DOHH2 (cell line): Measurements from ENCODE around the gene SUSD4.

ENCODE experiments used
- CTCF ChIP-seq: fragments of 200-600 bp; sonication (generic); IDR thresholded peaks from one replicate; pipeline ENCODE4 v1.5.1; 2014; ENCODE audit warnings: antibody characterized with exemption, mild to moderate bottlenecking, low read depth, low read length; ENCODE audit not compliant: poor library complexity, severe bottlenecking
- EZH2phosphoT487 ChIP-seq: fragments of 200-600 bp; sonication (generic); IDR thresholded peaks from 2 replicates; pipeline ENCODE4 v1.6.1; 2017; ENCODE audit warnings: borderline replicate concordance, mild to moderate bottlenecking, antibody characterized with exemption, low read length, moderate library complexity, mixed read lengths

DNA sequence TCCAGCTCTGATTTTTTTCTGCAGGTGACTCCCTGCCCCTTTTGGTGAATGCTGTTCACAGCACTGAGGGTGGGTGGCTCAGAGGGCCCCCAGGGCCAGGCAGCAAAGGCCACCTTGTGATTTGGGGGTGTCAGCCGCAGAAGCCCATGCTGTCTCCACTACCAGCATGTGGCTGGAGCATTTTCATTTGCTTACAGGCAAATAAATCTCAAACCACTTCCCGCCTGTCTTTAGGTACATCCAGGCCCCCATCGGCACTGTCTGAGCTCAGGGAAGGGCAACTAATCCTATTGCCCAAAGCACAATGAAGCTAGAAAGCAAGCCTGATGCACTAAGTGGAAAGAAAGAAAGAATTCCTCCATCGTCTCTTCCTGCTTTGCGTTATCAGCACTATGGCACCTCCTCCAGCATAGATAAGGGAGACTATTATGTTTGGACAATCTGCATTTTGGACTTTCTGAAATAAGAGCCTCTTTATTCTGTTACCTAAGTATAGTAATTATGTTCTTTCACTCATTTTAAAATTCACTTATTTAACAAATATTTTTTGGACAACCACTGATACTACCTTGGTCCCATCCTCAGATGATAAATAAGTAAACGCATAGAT is 120.4 kb downstream of the SUSD4 start:
- TF ChIP-seq CTCF (no peak), EZH2phosphoT487 (no peak)
